ENCODE measurements around the gene NPBWR2.

DNA sequence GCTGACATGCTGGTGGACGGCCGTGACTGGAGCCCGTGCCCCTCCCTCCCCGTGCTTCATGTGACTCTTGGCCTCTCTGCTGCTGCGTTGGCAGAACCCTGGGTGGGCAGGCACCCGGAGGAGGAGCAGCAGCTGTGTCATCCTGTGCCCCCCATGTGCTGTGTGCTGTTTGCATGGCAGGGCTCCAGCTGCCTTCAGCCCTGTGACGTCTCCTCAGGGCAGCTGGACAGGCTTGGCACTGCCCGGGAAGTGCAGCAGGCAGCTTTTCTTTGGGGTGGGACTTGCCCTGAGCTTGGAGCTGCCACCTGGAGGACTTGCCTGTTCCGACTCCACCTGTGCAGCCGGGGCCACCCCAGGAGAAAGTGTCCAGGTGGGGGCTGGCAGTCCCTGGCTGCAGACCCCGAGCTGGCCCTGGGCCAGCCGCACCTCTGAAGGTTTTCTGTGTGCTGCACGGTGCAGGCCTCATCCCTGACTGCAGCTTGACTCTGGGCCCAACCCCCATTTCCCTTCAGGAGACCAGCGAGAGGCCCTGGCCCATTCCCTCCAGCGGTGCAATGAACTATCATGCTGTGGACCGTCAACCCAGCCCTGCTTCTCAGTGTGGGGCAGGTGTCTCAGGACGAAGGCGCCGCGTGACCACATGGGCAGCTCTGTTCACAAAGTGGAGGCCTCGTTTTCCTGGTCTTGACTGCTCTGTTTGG, 8.1 kb downstream of the NPBWR2 start:
- TF ChIP-seq, protein P1, sequence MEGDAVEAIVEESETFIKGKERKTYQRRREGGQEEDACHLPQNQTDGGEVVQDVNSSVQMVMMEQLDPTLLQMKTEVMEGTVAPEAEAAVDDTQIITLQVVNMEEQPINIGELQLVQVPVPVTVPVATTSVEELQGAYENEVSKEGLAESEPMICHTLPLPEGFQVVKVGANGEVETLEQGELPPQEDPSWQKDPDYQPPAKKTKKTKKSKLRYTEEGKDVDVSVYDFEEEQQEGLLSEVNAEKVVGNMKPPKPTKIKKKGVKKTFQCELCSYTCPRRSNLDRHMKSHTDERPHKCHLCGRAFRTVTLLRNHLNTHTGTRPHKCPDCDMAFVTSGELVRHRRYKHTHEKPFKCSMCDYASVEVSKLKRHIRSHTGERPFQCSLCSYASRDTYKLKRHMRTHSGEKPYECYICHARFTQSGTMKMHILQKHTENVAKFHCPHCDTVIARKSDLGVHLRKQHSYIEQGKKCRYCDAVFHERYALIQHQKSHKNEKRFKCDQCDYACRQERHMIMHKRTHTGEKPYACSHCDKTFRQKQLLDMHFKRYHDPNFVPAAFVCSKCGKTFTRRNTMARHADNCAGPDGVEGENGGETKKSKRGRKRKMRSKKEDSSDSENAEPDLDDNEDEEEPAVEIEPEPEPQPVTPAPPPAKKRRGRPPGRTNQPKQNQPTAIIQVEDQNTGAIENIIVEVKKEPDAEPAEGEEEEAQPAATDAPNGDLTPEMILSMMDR (IDR thresholded peaks at IDR 0.05 in 2 of 3, conservative IDR thresholded peaks at IDR 0.05 in 1 of 3; ENCODE audit: borderline replicate concordance in 1 of 3, insufficient read depth in 1 of 3, low read depth in 2 of 3, low read length in 2 of 3): no peak
- TF ChIP-seq POLR2AphosphoS5 (IDR thresholded peaks at IDR 0.05; ENCODE audit: low read depth, low read length) (no peak), SP1 (IDR thresholded peaks at IDR 0.05; ENCODE audit: low read depth) (no peak), ZNF274 (IDR thresholded peaks at IDR 0.05; ENCODE audit: low read depth, low read length) (no peak)
- TF ChIP-seq, protein P2, sequence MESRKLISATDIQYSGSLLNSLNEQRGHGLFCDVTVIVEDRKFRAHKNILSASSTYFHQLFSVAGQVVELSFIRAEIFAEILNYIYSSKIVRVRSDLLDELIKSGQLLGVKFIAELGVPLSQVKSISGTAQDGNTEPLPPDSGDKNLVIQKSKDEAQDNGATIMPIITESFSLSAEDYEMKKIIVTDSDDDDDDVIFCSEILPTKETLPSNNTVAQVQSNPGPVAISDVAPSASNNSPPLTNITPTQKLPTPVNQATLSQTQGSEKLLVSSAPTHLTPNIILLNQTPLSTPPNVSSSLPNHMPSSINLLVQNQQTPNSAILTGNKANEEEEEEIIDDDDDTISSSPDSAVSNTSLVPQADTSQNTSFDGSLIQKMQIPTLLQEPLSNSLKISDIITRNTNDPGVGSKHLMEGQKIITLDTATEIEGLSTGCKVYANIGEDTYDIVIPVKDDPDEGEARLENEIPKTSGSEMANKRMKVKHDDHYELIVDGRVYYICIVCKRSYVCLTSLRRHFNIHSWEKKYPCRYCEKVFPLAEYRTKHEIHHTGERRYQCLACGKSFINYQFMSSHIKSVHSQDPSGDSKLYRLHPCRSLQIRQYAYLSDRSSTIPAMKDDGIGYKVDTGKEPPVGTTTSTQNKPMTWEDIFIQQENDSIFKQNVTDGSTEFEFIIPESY (IDR thresholded peaks at IDR 0.05; ENCODE audit: extremely low read depth, insufficient replicate concordance, low read length): no peak
